ENCODE data around the gene ACADSB. TPM values are rescaled to one million over a fixed set of nuclear protein-coding genes. Genes with fewer than 3 reads are reported as not detected.

ACADSB gene
- total and polyA plus RNA-seq, 2 experiments from 2014 or later, result 3.7 to 6.5 TPM

DNA sequence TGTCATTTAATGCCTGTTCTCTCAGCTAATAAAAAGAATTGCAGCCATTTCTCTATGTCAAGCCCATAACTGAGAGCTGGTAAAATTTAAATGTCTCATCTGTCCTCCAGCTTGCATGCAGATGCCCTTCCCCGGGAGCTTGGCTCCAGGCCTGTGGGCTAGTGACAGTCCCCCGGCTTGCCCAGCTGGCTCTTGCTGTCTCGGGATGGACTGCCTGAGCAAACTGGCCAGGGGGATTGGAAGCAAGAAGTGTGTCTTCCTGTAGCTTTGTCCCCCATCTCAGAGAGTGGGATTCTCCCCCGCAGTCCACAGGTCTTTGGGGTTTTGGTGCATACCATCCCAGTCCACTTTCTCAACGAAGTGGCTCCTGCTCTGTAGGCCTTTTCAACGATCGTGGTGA, 73.1 kb downstream of the ACADSB start:
- no peaks in the 10 kb centered on the region for H3K4me1 ChIP-seq (ENCODE audit: insufficient read depth)
- ATAC-seq (no peak), DNase-seq (ENCODE audit: low spot score) (no peak)
- Mint-ChIP-seq H3K27me3 (ENCODE audit: insufficient read depth, low read depth, poor library complexity) (peaks cover 8% of the 10 kb centered on the region), H3K4me1 (peaks cover 6% of the 10 kb centered on the region), H3K4me3 (no peak overlapping the region), H3K9me3 (no peaks in the 10 kb centered on the region; the same call in 2 of the 3 replicates), H3K36me3 (ENCODE audit: low read depth) (no peaks in the 10 kb centered on the region; the same call in 2 of the 3 replicates), H3K27ac (no peak overlapping the region)
- H3K4me2 ChIP-seq, result no peak overlapping the region
- H3K79me2 ChIP-seq (replicated peaks; ENCODE audit: insufficient read depth), result no peaks in the 10 kb centered on the region
- no peak overlapping the region for H3K4me3 ChIP-seq
- no peak overlapping the region for H2AFZ ChIP-seq
- TF ChIP-seq JUNB (IDR thresholded peaks at IDR 0.05; ENCODE audit: unreplicated experiment) (no peak), ZNF114 (CRISPR knock-in tag; IDR thresholded peaks at IDR 0.05) (no peak), CREB1 (CRISPR knock-in tag; IDR thresholded peaks at IDR 0.05; ENCODE audit: low read depth) (no peak), ZNF331 (CRISPR knock-in tag; IDR thresholded peaks at IDR 0.05; ENCODE audit: low read depth) (no peak), POLR2AphosphoS5 (IDR thresholded peaks at IDR 0.05; ENCODE audit: low read depth) (no peak), NANOG (IDR thresholded peaks at IDR 0.05; ENCODE audit: borderline replicate concordance) (no peak)
- TF ChIP-seq, protein P1, sequence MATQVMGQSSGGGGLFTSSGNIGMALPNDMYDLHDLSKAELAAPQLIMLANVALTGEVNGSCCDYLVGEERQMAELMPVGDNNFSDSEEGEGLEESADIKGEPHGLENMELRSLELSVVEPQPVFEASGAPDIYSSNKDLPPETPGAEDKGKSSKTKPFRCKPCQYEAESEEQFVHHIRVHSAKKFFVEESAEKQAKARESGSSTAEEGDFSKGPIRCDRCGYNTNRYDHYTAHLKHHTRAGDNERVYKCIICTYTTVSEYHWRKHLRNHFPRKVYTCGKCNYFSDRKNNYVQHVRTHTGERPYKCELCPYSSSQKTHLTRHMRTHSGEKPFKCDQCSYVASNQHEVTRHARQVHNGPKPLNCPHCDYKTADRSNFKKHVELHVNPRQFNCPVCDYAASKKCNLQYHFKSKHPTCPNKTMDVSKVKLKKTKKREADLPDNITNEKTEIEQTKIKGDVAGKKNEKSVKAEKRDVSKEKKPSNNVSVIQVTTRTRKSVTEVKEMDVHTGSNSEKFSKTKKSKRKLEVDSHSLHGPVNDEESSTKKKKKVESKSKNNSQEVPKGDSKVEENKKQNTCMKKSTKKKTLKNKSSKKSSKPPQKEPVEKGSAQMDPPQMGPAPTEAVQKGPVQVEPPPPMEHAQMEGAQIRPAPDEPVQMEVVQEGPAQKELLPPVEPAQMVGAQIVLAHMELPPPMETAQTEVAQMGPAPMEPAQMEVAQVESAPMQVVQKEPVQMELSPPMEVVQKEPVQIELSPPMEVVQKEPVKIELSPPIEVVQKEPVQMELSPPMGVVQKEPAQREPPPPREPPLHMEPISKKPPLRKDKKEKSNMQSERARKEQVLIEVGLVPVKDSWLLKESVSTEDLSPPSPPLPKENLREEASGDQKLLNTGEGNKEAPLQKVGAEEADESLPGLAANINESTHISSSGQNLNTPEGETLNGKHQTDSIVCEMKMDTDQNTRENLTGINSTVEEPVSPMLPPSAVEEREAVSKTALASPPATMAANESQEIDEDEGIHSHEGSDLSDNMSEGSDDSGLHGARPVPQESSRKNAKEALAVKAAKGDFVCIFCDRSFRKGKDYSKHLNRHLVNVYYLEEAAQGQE (IDR thresholded peaks at IDR 0.05; ENCODE audit: unreplicated experiment), result no peak
- TF ChIP-seq, protein P2, sequence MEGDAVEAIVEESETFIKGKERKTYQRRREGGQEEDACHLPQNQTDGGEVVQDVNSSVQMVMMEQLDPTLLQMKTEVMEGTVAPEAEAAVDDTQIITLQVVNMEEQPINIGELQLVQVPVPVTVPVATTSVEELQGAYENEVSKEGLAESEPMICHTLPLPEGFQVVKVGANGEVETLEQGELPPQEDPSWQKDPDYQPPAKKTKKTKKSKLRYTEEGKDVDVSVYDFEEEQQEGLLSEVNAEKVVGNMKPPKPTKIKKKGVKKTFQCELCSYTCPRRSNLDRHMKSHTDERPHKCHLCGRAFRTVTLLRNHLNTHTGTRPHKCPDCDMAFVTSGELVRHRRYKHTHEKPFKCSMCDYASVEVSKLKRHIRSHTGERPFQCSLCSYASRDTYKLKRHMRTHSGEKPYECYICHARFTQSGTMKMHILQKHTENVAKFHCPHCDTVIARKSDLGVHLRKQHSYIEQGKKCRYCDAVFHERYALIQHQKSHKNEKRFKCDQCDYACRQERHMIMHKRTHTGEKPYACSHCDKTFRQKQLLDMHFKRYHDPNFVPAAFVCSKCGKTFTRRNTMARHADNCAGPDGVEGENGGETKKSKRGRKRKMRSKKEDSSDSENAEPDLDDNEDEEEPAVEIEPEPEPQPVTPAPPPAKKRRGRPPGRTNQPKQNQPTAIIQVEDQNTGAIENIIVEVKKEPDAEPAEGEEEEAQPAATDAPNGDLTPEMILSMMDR (conservative IDR thresholded peaks at IDR 0.05; ENCODE audit: low read depth in 2 of 2), result no peak
- TF ChIP-seq, protein P3, sequence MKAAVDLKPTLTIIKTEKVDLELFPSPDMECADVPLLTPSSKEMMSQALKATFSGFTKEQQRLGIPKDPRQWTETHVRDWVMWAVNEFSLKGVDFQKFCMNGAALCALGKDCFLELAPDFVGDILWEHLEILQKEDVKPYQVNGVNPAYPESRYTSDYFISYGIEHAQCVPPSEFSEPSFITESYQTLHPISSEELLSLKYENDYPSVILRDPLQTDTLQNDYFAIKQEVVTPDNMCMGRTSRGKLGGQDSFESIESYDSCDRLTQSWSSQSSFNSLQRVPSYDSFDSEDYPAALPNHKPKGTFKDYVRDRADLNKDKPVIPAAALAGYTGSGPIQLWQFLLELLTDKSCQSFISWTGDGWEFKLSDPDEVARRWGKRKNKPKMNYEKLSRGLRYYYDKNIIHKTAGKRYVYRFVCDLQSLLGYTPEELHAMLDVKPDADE (IDR thresholded peaks at IDR 0.05), result no peak
- H3K27ac ChIP-seq (ENCODE audit: low read depth), result no peak overlapping the region
- no peaks in the 10 kb centered on the region for H3K27me3 ChIP-seq (ENCODE audit: insufficient read depth)
- 0 out of 2 replicates have a peak, but pooled peaks cover 5% of the 10 kb centered on the region for H3K9me2 ChIP-seq (ENCODE audit: insufficient read depth)
- H3F3A ChIP-seq (replicated peaks; ENCODE audit: low read depth), result no peaks in the 10 kb centered on the region
- no peaks in the 10 kb centered on the region for H4K20me1 ChIP-seq (replicated peaks; ENCODE audit: insufficient read depth)
- no peaks in the 10 kb centered on the region for H3K36me3 ChIP-seq (ENCODE audit: insufficient read depth)

DNA sequence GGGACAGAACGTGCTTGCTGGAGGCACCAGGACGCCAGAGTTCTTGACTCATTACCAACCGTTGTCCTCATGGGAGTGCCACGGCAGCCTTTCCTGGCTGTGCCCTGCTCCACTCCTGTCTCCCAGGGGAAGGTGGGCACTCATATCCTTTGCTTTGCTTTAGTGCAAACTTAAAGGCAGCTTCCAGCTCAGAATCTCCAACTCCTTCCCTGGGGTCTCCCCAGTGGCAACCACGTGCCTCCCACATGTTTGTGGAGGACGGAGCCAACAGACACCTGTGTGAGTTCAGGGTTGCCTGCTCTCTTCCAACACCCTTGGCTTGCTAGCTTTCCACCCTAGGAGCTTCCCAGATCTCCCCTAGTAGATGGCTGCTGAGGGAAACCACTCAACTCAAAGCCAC, 75.0 kb downstream of the ACADSB start:
- Mint-ChIP-seq H3K4me1 (peaks cover 6% of the 10 kb centered on the region), H3K27ac (no peak overlapping the region), H3K27me3 (ENCODE audit: insufficient read depth, low read depth, poor library complexity) (peaks cover 8% of the 10 kb centered on the region), H3K9me3 (no peaks in the 10 kb centered on the region; the same call in 2 of the 3 replicates), H3K4me3 (no peak overlapping the region), H3K36me3 (ENCODE audit: low read depth) (no peaks in the 10 kb centered on the region; the same call in 2 of the 3 replicates)
- Histone ChIP-seq H4K20me1 (replicated peaks; ENCODE audit: insufficient read depth) (no peaks in the 10 kb centered on the region), H3F3A (replicated peaks; ENCODE audit: low read depth) (no peaks in the 10 kb centered on the region), H3K79me2 (replicated peaks; ENCODE audit: insufficient read depth) (no peaks in the 10 kb centered on the region), H3K27me3 (ENCODE audit: insufficient read depth) (no peaks in the 10 kb centered on the region), H3K4me3 (no peak overlapping the region), H3K36me3 (ENCODE audit: insufficient read depth) (no peaks in the 10 kb centered on the region), H3K4me2 (no peak overlapping the region), H3K4me1 (ENCODE audit: insufficient read depth) (no peaks in the 10 kb centered on the region), H3K27ac (ENCODE audit: low read depth) (no peak overlapping the region), H3K9me2 (ENCODE audit: insufficient read depth) (0 out of 2 replicates have a peak, but pooled peaks cover 5% of the 10 kb centered on the region), H2AFZ (no peak overlapping the region; the same call in 1 of the 2 replicates)
- TF ChIP-seq EZH2 (IDR thresholded peaks at IDR 0.05; ENCODE audit: low read depth, unreplicated experiment), result no peak
- TF ChIP-seq, protein P1 (IDR thresholded peaks at IDR 0.05; ENCODE audit: unreplicated experiment), result no peak
- DNase-seq (ENCODE audit: low spot score) (no peak), ATAC-seq (no peak)
